H1 (cell line): ENCODE measurements around the gene SLC26A6. TPM values are rescaled to one million over a fixed set of nuclear protein-coding genes. Genes with fewer than 3 reads are reported as not detected.

ENCODE experiments used
- CTCF ChIA-PET: fragments of 300-600 bp; sonication (Branson Sonifier 250); formaldehyde crosslinking; loops from one replicate; lab custom pipeline; 2021; ENCODE audit not compliant: partially characterized antibody; lab: Charles Lee
- POLR2A ChIA-PET: fragments of 300-600 bp; sonication (Branson Sonifier 250); formaldehyde crosslinking; loops from one replicate; lab custom pipeline; 2021; ENCODE audit warnings: inconsistent platforms; ENCODE audit not compliant: partially characterized antibody; lab: Charles Lee
- DNase-seq, 2 experiments: peaks; one replicate each; pipeline versions ENCODE4 v3.0.0 to v3.0.0-alpha.2; 2010 to 2022; ENCODE audit warnings: low spot score in 2 of 2, low read depth in 1 of 2, mixed read lengths in 1 of 2
- FAIRE-seq: peaks from 2 replicates; lab custom pipeline; 2011; peaks lifted over from hg19 to GRCh38; lab: Jason Lieb, UNC
- H2AFZ ChIP-seq: 2 replicates; pipeline ENCODE4 v1.8.1; 2012; ENCODE audit warnings: low read length, inconsistent platforms
- H2AK5ac ChIP-seq: 2 replicates; pipeline ENCODE4 v1.6.1; 2013; ENCODE audit warnings: low read depth, low read length
- H2BK120ac ChIP-seq: replicated peaks from 2 replicates; pipeline ENCODE3; 2013; ENCODE audit warnings: low read depth, low read length, inconsistent platforms
- H2BK12ac ChIP-seq: 2 replicates; pipeline ENCODE4 v1.6.1; 2013; ENCODE audit warnings: low read depth, low read length
- H2BK15ac ChIP-seq: 2 replicates; pipeline ENCODE4 v1.6.1; 2013; ENCODE audit warnings: low read length
- H2BK20ac ChIP-seq: 2 replicates; pipeline ENCODE4 v1.6.1; 2013; ENCODE audit warnings: low read length
- H2BK5ac ChIP-seq: 2 replicates; pipeline ENCODE4 v1.6.1; 2013; ENCODE audit warnings: low read depth, low read length
- H3K14ac ChIP-seq: 2 replicates; pipeline ENCODE4 v1.6.1; 2013; ENCODE audit warnings: inconsistent platforms; ENCODE audit not compliant: insufficient read length
- H3K18ac ChIP-seq: 2 replicates; pipeline ENCODE4 v1.6.1; 2013; ENCODE audit warnings: low read length; ENCODE audit errors: extremely low read depth
- H3K23ac ChIP-seq: 2 replicates; pipeline ENCODE4 v1.6.1; 2013; ENCODE audit warnings: inconsistent platforms; ENCODE audit not compliant: insufficient read length
- H3K23me2 ChIP-seq: 2 replicates; pipeline ENCODE4 v1.6.1; 2013; ENCODE audit warnings: low read depth, low read length
- H3K27ac ChIP-seq: 2 replicates; pipeline ENCODE4 v1.6.1; 2011; ENCODE audit warnings: low read depth, low read length, inconsistent platforms
- H3K27me3 ChIP-seq, 4 experiments: replicated peaks in 1 of 4; 1 replicate in 1 of 4; 2 replicates in 3 of 4; pipeline versions ENCODE4 v1.6.1 to v1.8.1; 2011 to 2013; ENCODE audit warnings: low read length in 3 of 4, mild to moderate bottlenecking in 3 of 4, inconsistent platforms in 2 of 4, mixed read lengths in 2 of 4, moderate library complexity in 1 of 4; ENCODE audit not compliant: control insufficient read depth in 3 of 4, insufficient read depth in 3 of 4; ENCODE audit errors: extremely low read depth in 1 of 4
- H3K36me3 ChIP-seq, 4 experiments: 2 replicates each; pipeline versions ENCODE4 v1.6.1 to v1.8.1; 2011 to 2013; ENCODE audit warnings: mild to moderate bottlenecking in 4 of 4, low read length in 3 of 4, moderate library complexity in 2 of 4, control low read depth in 1 of 4, inconsistent platforms in 1 of 4; ENCODE audit not compliant: insufficient read depth in 4 of 4, control insufficient read depth in 2 of 4
- H3K4ac ChIP-seq: replicated peaks from 2 replicates; pipeline ENCODE3; 2013; ENCODE audit warnings: low read length, low read depth, mixed read lengths, inconsistent platforms; ENCODE audit not compliant: insufficient read length
- H3K4me1 ChIP-seq, 4 experiments: replicated peaks in 1 of 4; 1 replicate in 1 of 4; 2 replicates in 3 of 4; pipeline versions ENCODE4 v1.6.1 to v1.8.1; 2011 to 2013; ENCODE audit warnings: low read length in 3 of 4, inconsistent platforms in 2 of 4, mixed read lengths in 1 of 4; ENCODE audit not compliant: insufficient read depth in 4 of 4, control insufficient read depth in 3 of 4
- H3K4me2 ChIP-seq, 2 experiments: 2 replicates each; pipeline versions ENCODE4 v1.6.1 to v1.8.1; 2011 to 2013; ENCODE audit warnings: low read depth in 2 of 2, low read length in 2 of 2, control low read depth in 1 of 2, inconsistent platforms in 1 of 2, mild to moderate bottlenecking in 1 of 2; ENCODE audit not compliant: insufficient read depth in 1 of 2
- H3K4me3 ChIP-seq, 4 experiments: fragments of 200-600, 300-600 bp in 1 of 4; sonication (generic), shearing (Covaris generic), sonication (Bioruptor Twin) in 1 of 4; 2 replicates each; pipeline versions ENCODE4 v1.5.1 to v1.8.1; 2011 to 2016; ENCODE audit warnings: low read length in 4 of 4, low read depth in 3 of 4, control low read depth in 2 of 4, inconsistent platforms in 2 of 4, mild to moderate bottlenecking in 2 of 4, mixed read lengths in 1 of 4, moderate library complexity in 1 of 4; ENCODE audit not compliant: insufficient read depth in 2 of 4; ENCODE audit errors: extremely low read depth in 1 of 4
- H3K56ac ChIP-seq: replicated peaks from 2 replicates; pipeline ENCODE3; 2013; ENCODE audit warnings: low read depth, mild to moderate bottlenecking, mixed read lengths, low read length, inconsistent platforms; ENCODE audit not compliant: insufficient read length
- H3K79me1 ChIP-seq: 2 replicates; pipeline ENCODE4 v1.6.1; 2013; ENCODE audit warnings: low read depth, low read length, control low read depth
- H3K79me2 ChIP-seq, 2 experiments: 2 replicates each; pipeline versions ENCODE4 v1.6.1 to v1.8.1; 2012 to 2013; ENCODE audit warnings: low read length in 2 of 2, mild to moderate bottlenecking in 2 of 2, inconsistent platforms in 1 of 2; ENCODE audit not compliant: insufficient read depth in 2 of 2, control insufficient read depth in 1 of 2
- H3K9ac ChIP-seq, 4 experiments: replicated peaks in 1 of 4; 1 replicate in 1 of 4; 2 replicates in 3 of 4; pipeline versions ENCODE4 v1.6.1 to v1.8.1; 2011 to 2013; ENCODE audit warnings: low read depth in 3 of 4, low read length in 3 of 4, control low read depth in 2 of 4, mild to moderate bottlenecking in 2 of 4, moderate library complexity in 2 of 4, inconsistent platforms in 1 of 4; ENCODE audit errors: extremely low read depth in 1 of 4
- H3K9me3 ChIP-seq, 2 experiments: 2 replicates each; pipeline versions ENCODE4 v1.6.1 to v1.8.1; 2012 to 2013; ENCODE audit warnings: mild to moderate bottlenecking in 2 of 2, moderate library complexity in 2 of 2, control low read depth in 1 of 2, inconsistent platforms in 1 of 2, low read depth in 1 of 2, low read length in 1 of 2, mixed read lengths in 1 of 2; ENCODE audit not compliant: insufficient read depth in 2 of 2
- H4K20me1 ChIP-seq, 2 experiments: replicated peaks in 1 of 2; 2 replicates each; pipeline versions ENCODE3 to v1.8.1; 2011 to 2013; ENCODE audit warnings: inconsistent platforms in 2 of 2, low read length in 2 of 2, mild to moderate bottlenecking in 1 of 2; ENCODE audit not compliant: insufficient read depth in 2 of 2, control insufficient read depth in 1 of 2
- H4K5ac ChIP-seq: 2 replicates; pipeline ENCODE4 v1.6.1; 2013; ENCODE audit warnings: low read length, low read depth, mixed read lengths, inconsistent platforms; ENCODE audit not compliant: insufficient read length
- H4K8ac ChIP-seq: 2 replicates; pipeline ENCODE4 v1.8.0; 2013; ENCODE audit warnings: mild to moderate bottlenecking, moderate library complexity, low read length, inconsistent platforms; ENCODE audit not compliant: insufficient read depth; ENCODE audit errors: extremely low read depth
- H4K91ac ChIP-seq: replicated peaks from 2 replicates; pipeline ENCODE3; 2013; ENCODE audit warnings: low read length, mixed read lengths, inconsistent platforms; ENCODE audit not compliant: insufficient read length
- ASH2L ChIP-seq: fragments of 200-600, 300-600 bp; sonication (generic); IDR thresholded peaks from one replicate; pipeline ENCODE4 v1.7.1; 2017; ENCODE audit warnings: low read length
- EP300 ChIP-seq, 2 experiments: IDR thresholded peaks; 1 replicate in 1 of 2; 2 replicates in 1 of 2; pipeline ENCODE4 v1.6.1; 2011 to 2012; ENCODE audit warnings: low read depth in 2 of 2, low read length in 2 of 2, mild to moderate bottlenecking in 2 of 2, borderline replicate concordance in 1 of 2, inconsistent platforms in 1 of 2, moderate library complexity in 1 of 2
- GTF2F1 ChIP-seq: IDR thresholded peaks from 2 replicates; pipeline ENCODE4 v1.6.1; 2012; ENCODE audit warnings: low read depth, low read length, improper control_type of control experiment, borderline replicate concordance
- RNF2 ChIP-seq: fragments of 200-900, 300-1000 bp; sonication (generic); IDR thresholded peaks from 2 replicates; pipeline ENCODE4 v1.7.1; 2016; ENCODE audit warnings: borderline replicate concordance, low read depth, mild to moderate bottlenecking, antibody characterized with exemption, low read length; ENCODE audit not compliant: poor library complexity, severe bottlenecking; ENCODE audit errors: missing control alignments
- SIRT6 ChIP-seq: IDR thresholded peaks from one replicate; pipeline ENCODE4 v1.7.1; 2012; ENCODE audit warnings: low read length, inconsistent platforms
- WGBS, 2 experiments: shearing (Covaris generic) in 1 of 2; methylation state at CpG; one replicate each; pipeline versions ENCODE4 v1.1.6 to v1.1.7; 2013 to 2015; ENCODE audit warnings: low lambda C conversion rate in 2 of 2, mixed read lengths in 2 of 2, inconsistent platforms in 1 of 2, low coverage in 1 of 2, missing lambda C conversion rate in 1 of 2; ENCODE audit not compliant: insufficient replicate concordance in 2 of 2, insufficient coverage in 1 of 2, insufficient read length in 1 of 2; ENCODE audit errors: extremely low coverage in 1 of 2, missing lambda C conversion rate in 1 of 2; 5-methylcytosine and 5-hydroxymethylcytosine counted together
- polyA plus RNA-seq, 7 experiments: library from polyadenylated mRNA; depleted of rRNA in 3 of 7; stranded (reverse) in 5 of 7; unstranded in 2 of 7; fragments of >200 nt in 5 of 7; fragments of 200-250 nt in 2 of 7; gene quantifications; 1 replicate in 5 of 7; 2 replicates in 1 of 7; 4 replicates in 1 of 7; pipeline versions ENCODE4 v1.2.1 to v1.2.3, GENCODE V29; 2011 to 2013; ENCODE audit warnings: missing spikeins in 2 of 7, mixed read lengths in 2 of 7
- total RNA-seq: library from RNA; stranded (reverse); fragmentation: NEBNext Ultra II Directional; extraction: Animal tissue kit (Norgen Biotek cat#: 25700); gene quantifications from 2 replicates; pipeline ENCODE4 v1.2.1, GENCODE V29; 2021
- TF ChIP-seq, protein P1 (sequence below), 3 experiments: IDR thresholded peaks; 1 replicate in 2 of 3; 2 replicates in 1 of 3; pipeline versions ENCODE4 v1.5.1 to v1.6.1; 2011; ENCODE audit warnings: low read length in 3 of 3, mild to moderate bottlenecking in 3 of 3, inconsistent platforms in 2 of 3, low read depth in 1 of 3, moderate library complexity in 1 of 3; ENCODE audit not compliant: insufficient read depth in 1 of 3; ENCODE audit errors: control extremely low read depth in 1 of 3

Gene SLC26A6
- total and polyA plus RNA-seq, 2 of the 8 experiments (the other 6 are each of a cell fraction or from before 2014, with no cell fraction given): 50.4 to 58.0 TPM

DNA sequence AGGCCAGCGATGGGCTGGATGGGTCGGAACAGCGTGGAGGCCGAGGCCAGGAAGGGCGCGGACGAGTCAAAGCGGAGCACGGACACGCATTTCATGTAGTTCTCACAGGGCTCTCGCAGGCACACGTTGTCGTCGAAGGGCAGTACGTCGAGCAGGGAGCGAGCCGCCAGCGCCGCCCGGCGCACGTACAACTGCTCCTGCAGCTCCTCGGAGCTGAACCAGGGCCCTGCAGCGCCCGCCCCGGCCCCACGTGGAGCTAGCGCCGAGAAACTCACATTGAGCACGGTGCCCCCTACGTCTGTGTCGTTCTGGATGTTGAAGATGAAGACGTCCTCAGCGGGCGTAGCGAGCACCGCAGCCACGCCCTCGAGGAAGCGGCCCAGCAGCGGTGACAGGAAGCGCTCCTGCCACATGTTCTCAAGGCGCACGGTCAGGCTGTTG lies 21.6 kb upstream of the SLC26A6 start:
- peaks cover 0 to 18% (median 16%) of the 10 kb centered on the region in 4 experiments; a peak in 6 of 7 replicates for H3K4me1 ChIP-seq

More for the DNA sequence above, 21.6 kb upstream of the SLC26A6 start:
- POLR2A ChIA-PET: interaction anchor here (1.0 to 10.5 kb wide), 6 partner anchors 11 to 364 kb away, joined by 3 to 111 read pairs (median 4); partner anchors contain the start of genes IP6K2, NCKIPSD, SLC26A6 and UQCRC1
- Histone ChIP-seq H3K18ac (peak overlapping the region; percentile 95), H3K79me2 (no peaks in the 10 kb centered on the region), H3K9me3 (no peaks in the 10 kb centered on the region), H3K14ac (no peak overlapping the region), H2BK12ac (peak overlapping the region; percentile 80), H3K23me2 (peaks cover 11% of the 10 kb centered on the region; the same call in 1 of the 2 replicates), H3K36me3 (peaks cover 0 to 13% (median 8%) of the 10 kb centered on the region in 4 experiments; a peak in 5 of 8 replicates), H4K20me1 (peaks cover 7 to 40% of the 10 kb centered on the region in 2 experiments), H3K4me3 (peak overlapping the region in 2 of 4 experiments; percentile 6 to 61; a peak in 4 of 8 replicates), H3K9ac (peak overlapping the region in 2 of 4 experiments; percentile 54 to 56; a peak in 4 of 7 replicates), H2BK15ac (peak overlapping the region; percentile 99; the same call in 1 of the 2 replicates), H2BK120ac (no peak overlapping the region), H2AFZ (peak overlapping the region; percentile 70; the same call in 1 of the 2 replicates), H2BK20ac (no peak overlapping the region), H4K8ac (peak overlapping the region; percentile 90; the same call in 1 of the 2 replicates), H4K91ac (peak overlapping the region; percentile 94), H3K4ac (peak overlapping the region; percentile 90), H3K56ac (no peak overlapping the region), H3K79me1 (peaks cover 2% of the 10 kb centered on the region; the same call in 1 of the 2 replicates), H2BK5ac (peak overlapping the region; percentile 83), H4K5ac (peak overlapping the region; percentile 87), H3K27me3 (peaks cover 0 to 5% (median 4%) of the 10 kb centered on the region in 4 experiments; a peak in 3 of 7 replicates), H3K4me2 (peak overlapping the region; percentile 74 to 81), H3K23ac (no peak overlapping the region), H3K27ac (no peak overlapping the region), H2AK5ac (0 out of 2 replicates have a peak overlapping the region, but pooled peaks have one; percentile 54)
- DNase-seq: no peak
- WGBS, 2 experiments: 88% methylated on average over 40 of the region's 45 CpGs; no CpG with 5 or more reads in 1 of the 2 experiments
- TF ChIP-seq EP300 (IDR thresholded peaks at IDR 0.05; ENCODE audit: borderline replicate concordance in 1 of 2, low read depth in 2 of 2, low read length in 2 of 2): no peak
- TF ChIP-seq, protein P1, sequence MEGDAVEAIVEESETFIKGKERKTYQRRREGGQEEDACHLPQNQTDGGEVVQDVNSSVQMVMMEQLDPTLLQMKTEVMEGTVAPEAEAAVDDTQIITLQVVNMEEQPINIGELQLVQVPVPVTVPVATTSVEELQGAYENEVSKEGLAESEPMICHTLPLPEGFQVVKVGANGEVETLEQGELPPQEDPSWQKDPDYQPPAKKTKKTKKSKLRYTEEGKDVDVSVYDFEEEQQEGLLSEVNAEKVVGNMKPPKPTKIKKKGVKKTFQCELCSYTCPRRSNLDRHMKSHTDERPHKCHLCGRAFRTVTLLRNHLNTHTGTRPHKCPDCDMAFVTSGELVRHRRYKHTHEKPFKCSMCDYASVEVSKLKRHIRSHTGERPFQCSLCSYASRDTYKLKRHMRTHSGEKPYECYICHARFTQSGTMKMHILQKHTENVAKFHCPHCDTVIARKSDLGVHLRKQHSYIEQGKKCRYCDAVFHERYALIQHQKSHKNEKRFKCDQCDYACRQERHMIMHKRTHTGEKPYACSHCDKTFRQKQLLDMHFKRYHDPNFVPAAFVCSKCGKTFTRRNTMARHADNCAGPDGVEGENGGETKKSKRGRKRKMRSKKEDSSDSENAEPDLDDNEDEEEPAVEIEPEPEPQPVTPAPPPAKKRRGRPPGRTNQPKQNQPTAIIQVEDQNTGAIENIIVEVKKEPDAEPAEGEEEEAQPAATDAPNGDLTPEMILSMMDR (IDR thresholded peaks at IDR 0.05; ENCODE audit: control extremely low read depth in 1 of 3, insufficient read depth in 1 of 3, low read depth in 1 of 3, low read length in 3 of 3): no peak
- peak; percentile 10 for TF ChIP-seq ASH2L
- TF ChIP-seq SIRT6: no peak
- TF ChIP-seq RNF2: peak; percentile 16
- TF ChIP-seq GTF2F1: no peak
- CTCF ChIA-PET: interaction anchor here (0.6 to 2.2 kb wide), 10 partner anchors 12 to 108 kb away, joined by 3 to 11 read pairs (median 4); partner anchors contain the start of gene SLC26A6
- FAIRE-seq: no peak
